Breast epithelium (tissue), 4 donors: ENCODE data around the gene PDLIM3. TPM values are rescaled to one million over a fixed set of nuclear protein-coding genes. Genes with fewer than 3 reads are reported as not detected.

Experiments
- DNase-seq, 2 donors: peaks; one replicate each; pipeline ENCODE4 v3.0.0-alpha.2; 2019; ENCODE audit warnings: low spot score in 2 of 2
- H3K27ac ChIP-seq, 2 donors: fragments of 200-600 bp; sonication (generic) in 1 of 2; one replicate each; pipeline ENCODE4 v1.5.1; 2016 to 2019; ENCODE audit warnings: mild to moderate bottlenecking in 1 of 2
- H3K27me3 ChIP-seq, 2 donors: fragments of 200-600 bp; sonication (generic) in 1 of 2; one replicate each; pipeline versions ENCODE4 v1.5.1 to v1.6.0; 2017 to 2019; ENCODE audit warnings: control low read depth in 1 of 2, mild to moderate bottlenecking in 1 of 2
- H3K36me3 ChIP-seq: fragments of 200-600 bp; one replicate; pipeline ENCODE4 v1.5.1; 2019
- H3K4me1 ChIP-seq, 2 donors: fragments of 200-600 bp; sonication (generic); one replicate each; pipeline ENCODE4 v1.5.1; 2016 to 2019; ENCODE audit warnings: control low read depth in 1 of 2
- H3K4me3 ChIP-seq, 3 donors: fragments of 200-600 bp; sonication (generic); 1 replicate in 2 of 3; 2 replicates in 1 of 3; pipeline ENCODE4 v1.5.1; 2016 to 2019; ENCODE audit warnings: mild to moderate bottlenecking in 3 of 3, moderate library complexity in 2 of 3
- H3K9me3 ChIP-seq, 2 donors: fragments of 200-600 bp; sonication (generic) in 1 of 2; one replicate each; pipeline ENCODE4 v1.5.1; 2016 to 2019; ENCODE audit warnings: control low read depth in 1 of 2
- POLR2A ChIP-seq: fragments of 450-650 bp; IDR thresholded peaks from one replicate; pipeline ENCODE4 v1.6.1; 2016; ENCODE audit warnings: antibody characterized with exemption, mild to moderate bottlenecking, moderate library complexity
- POLR2AphosphoS5 ChIP-seq, 3 donors: sonication (generic); formaldehyde crosslinking; IDR thresholded peaks; one replicate each; pipeline ENCODE4 v1.6.1; 2017; ENCODE audit warnings: antibody characterized with exemption in 3 of 3
- intact Hi-C: fragments of 100-400 bp; cut with DNase I; formaldehyde crosslinking; loops from one replicate; pipeline ENCODE4 v1.15.1; 2023; ENCODE audit warnings: low total_unique reads
- total RNA-seq, 3 donors: library from RNA; depleted of rRNA; stranded (reverse); fragments of >200 nt; gene quantifications; one replicate each; pipeline ENCODE4 v1.1.0, GENCODE V29; 2016
- TF ChIP-seq, protein P1 (sequence below), 3 donors: fragments of 450-650 bp; IDR thresholded peaks; one replicate each; pipeline ENCODE4 v1.5.1; 2016 to 2017; ENCODE audit warnings: antibody characterized with exemption in 3 of 3, mild to moderate bottlenecking in 3 of 3, moderate library complexity in 3 of 3

The PDLIM3 gene
- total RNA-seq, 3 donors from 2014 or later: 25.3 to 181 (median 175) TPM

DNA sequence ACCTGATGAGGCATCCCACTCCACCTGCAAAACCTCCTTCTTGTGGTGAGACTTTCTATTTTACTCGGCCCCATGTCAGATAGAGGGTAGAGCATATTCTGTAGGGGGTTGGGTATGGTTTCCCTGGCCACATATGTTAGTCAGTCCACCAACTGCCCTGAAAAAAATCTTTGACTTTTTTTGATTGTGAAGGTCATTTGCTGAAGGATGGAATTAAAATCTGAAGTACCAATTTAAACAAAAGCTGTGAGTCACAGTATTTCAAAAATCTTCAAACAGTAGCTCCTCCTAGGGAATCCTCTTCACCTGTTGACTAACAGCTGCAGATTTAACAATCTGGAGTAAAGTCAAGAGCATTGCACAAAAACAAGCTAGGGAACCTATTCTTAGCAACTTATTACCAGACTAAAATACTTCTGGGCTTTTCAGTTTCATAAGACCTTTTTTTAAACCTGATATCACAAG lies 55.8 kb downstream of the PDLIM3 start:
- Histone ChIP-seq H3K4me1 (no peaks in the 10 kb centered on the region), H3K27me3 (no peaks in the 10 kb centered on the region), H3K9me3 (no peaks in the 10 kb centered on the region), H3K27ac (no peak overlapping the region), H3K36me3 (no peaks in the 10 kb centered on the region), H3K4me3 (no peak overlapping the region)
- intact Hi-C loops: loop anchor here (10.0 kb wide), 1 partner anchor 115 kb away; no protein-coding TSS in a partner anchor
- no peak for DNase-seq
- TF ChIP-seq, protein P1, sequence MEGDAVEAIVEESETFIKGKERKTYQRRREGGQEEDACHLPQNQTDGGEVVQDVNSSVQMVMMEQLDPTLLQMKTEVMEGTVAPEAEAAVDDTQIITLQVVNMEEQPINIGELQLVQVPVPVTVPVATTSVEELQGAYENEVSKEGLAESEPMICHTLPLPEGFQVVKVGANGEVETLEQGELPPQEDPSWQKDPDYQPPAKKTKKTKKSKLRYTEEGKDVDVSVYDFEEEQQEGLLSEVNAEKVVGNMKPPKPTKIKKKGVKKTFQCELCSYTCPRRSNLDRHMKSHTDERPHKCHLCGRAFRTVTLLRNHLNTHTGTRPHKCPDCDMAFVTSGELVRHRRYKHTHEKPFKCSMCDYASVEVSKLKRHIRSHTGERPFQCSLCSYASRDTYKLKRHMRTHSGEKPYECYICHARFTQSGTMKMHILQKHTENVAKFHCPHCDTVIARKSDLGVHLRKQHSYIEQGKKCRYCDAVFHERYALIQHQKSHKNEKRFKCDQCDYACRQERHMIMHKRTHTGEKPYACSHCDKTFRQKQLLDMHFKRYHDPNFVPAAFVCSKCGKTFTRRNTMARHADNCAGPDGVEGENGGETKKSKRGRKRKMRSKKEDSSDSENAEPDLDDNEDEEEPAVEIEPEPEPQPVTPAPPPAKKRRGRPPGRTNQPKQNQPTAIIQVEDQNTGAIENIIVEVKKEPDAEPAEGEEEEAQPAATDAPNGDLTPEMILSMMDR (IDR thresholded peaks at IDR 0.05): no peak
- TF ChIP-seq POLR2AphosphoS5 (IDR thresholded peaks at IDR 0.05) (no peak), POLR2A (no peak)

DNA sequence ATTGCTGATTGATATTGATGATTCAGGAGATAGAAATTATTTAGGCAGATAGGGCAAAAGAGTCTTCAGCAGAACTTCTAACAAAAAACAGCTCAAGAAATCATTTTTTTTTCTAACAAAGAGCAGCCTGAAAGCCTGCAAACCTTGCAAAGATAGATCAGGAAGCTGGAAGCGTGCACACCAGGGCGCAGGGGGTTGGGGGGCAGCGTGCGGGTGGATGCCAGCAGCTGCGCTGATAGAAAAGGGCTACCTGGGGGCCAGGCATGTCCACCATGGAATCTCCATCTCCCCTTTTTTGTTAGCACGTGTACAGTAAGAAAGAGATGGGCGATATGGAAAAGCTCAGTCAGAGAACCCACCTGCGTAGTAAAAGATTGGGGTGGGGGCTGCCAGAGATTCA lies 62.1 kb downstream of the PDLIM3 start:
- no peak for DNase-seq
- intact Hi-C loops: loop anchor here (10.0 kb wide), 1 partner anchor 122 kb away; no protein-coding TSS in a partner anchor
- H3K9me3 ChIP-seq: no peaks in the 10 kb centered on the region
- no peak overlapping the region for H3K27ac ChIP-seq
- H3K4me3 ChIP-seq: no peak overlapping the region
- TF ChIP-seq POLR2AphosphoS5 (IDR thresholded peaks at IDR 0.05): no peak
- TF ChIP-seq POLR2A: no peak
- TF ChIP-seq, protein P1 (IDR thresholded peaks at IDR 0.05): no peak
- no peaks in the 10 kb centered on the region for H3K36me3 ChIP-seq
- H3K27me3 ChIP-seq: no peaks in the 10 kb centered on the region
- no peaks in the 10 kb centered on the region for H3K4me1 ChIP-seq

DNA sequence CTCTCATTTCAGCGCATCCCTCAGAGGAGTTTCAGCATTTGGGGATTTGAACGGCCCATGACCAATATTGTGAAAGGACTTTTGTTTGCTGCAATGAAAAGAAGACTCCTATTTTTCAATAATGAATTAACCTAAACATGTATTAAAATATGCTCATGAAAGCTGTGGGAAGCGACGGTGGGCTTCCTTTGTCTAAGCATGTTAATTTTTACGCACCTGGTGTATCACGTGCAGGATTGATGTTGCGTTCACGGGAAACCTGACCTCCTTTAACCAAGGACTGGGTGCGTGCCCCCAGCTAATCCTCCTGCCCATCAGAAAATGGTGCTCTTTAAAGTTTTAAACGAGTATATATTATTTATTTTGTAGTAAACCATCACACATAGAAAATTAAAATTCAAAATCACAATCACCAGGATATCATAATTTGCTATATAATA lies 63.2 kb downstream of the PDLIM3 start:
- Histone ChIP-seq H3K4me1 (no peaks in the 10 kb centered on the region), H3K9me3 (no peaks in the 10 kb centered on the region), H3K36me3 (no peaks in the 10 kb centered on the region), H3K27me3 (no peaks in the 10 kb centered on the region), H3K4me3 (peak overlapping the region; percentile 83 to 96 (median 92)), H3K27ac (no peak overlapping the region)
- intact Hi-C loops: loop anchor here (10.0 kb wide), 1 partner anchor 123 kb away; no protein-coding TSS in a partner anchor
- TF ChIP-seq POLR2AphosphoS5 (IDR thresholded peaks at IDR 0.05) (no peak), POLR2A (no peak)
- TF ChIP-seq, protein P1 (IDR thresholded peaks at IDR 0.05): no peak
- no peak for DNase-seq

DNA sequence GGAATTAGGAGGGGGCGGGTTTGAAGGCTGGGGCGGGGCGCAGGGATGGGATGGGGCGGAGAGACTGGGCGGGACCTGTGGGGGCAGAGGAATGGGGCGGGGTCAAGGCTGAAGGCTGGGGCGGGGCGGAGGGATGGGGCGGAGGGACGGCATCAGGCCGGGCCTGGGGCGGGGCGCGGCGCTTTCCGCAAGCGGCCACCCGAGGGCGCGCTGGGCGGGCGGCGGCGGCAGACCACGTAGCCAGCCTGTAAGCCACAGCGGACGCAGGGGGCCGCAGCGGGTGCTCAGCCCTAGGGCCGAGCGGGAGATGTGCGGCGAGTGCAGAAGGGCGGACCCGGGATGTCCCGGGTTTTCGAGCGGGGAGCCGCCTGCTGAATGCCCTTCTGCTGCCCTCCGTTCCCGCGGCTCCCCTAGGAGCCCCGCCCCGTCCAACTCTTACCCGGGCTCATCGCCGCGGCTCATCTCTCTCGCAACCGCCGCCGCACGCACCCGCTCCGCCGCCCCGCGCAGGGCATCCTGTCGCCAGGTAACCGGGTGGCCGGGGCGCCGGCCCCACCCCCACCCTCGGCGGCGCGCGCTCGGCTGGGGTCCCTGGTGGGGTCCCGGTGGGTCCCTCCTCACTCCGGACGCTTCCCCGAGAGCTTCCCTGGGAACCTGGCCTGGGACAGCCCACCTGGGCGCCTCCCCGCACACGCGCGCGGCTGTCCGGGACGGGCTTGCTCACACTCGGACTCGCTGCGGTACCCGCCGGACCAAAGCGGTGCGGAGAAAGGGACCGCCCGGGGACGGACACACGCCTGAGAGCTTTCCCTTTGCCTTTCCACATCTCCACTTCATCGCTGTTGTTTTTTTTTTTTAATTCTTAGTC lies 63.8 kb downstream of the PDLIM3 start, which contains the start of gene CCDC110:
CCDC110 (minus strand) TSS at position 499 of the 868 bp plus-strand sequence; CDS start at position 449, 50 bp downstream.
- Histone ChIP-seq H3K36me3 (no peaks in the 10 kb centered on the region), H3K27me3 (no peaks in the 10 kb centered on the region), H3K27ac (peak within 1 kb of the TSS; percentile 85 to 86), H3K9me3 (no peaks in the 10 kb centered on the region), H3K4me3 (peak within 1 kb of the TSS; percentile 83 to 96 (median 92)), H3K4me1 (no peaks in the 10 kb centered on the region)
- peak; percentile 81 to 98 for DNase-seq
- intact Hi-C loops: loop anchor here (10.0 kb wide), 1 partner anchor 123 kb away; no protein-coding TSS in a partner anchor
- TF ChIP-seq, protein P1 (IDR thresholded peaks at IDR 0.05): peak in 2 of 3 donors; percentile 35 to 71
- TF ChIP-seq POLR2AphosphoS5 (IDR thresholded peaks at IDR 0.05): peak in 2 of 3 donors; percentile 7 to 30
- TF ChIP-seq POLR2A: no peak
